ENCODE data around the gene PAPPA2.
"Not testable (repeated sequence)": the region's sequence is repeated elsewhere in the genome, so short reads cannot be mapped to it uniquely, and the experiment has no call there.

Gene PAPPA2

GRCh38 chr1:176603696-176604095 lies 140.7 kb downstream of the PAPPA2 start:
- DNase-seq (ENCODE audit: low spot score) = no peak

GRCh38 chr1:176604461-176604860 lies 141.5 kb downstream of the PAPPA2 start:
- no peak for DNase-seq (ENCODE audit: low spot score)

- no peak for DNase-seq (ENCODE audit: low spot score)
These were observed 142.2 kb downstream of the PAPPA2 start for GRCh38 chr1:176605176-176605575.

GRCh38 chr1:176609556-176610408 lies 146.8 kb downstream of the PAPPA2 start:
- DNase-seq (ENCODE audit: low spot score) = no peak

GRCh38 chr1:176612791-176613190 lies 149.8 kb downstream of the PAPPA2 start:
- no peak for DNase-seq (ENCODE audit: low spot score)

GRCh38 chr1:176617881-176618280 lies 154.9 kb downstream of the PAPPA2 start:
- peak; percentile 7 for DNase-seq (ENCODE audit: low spot score)

- DNase-seq (ENCODE audit: low spot score) = peak; percentile 62
These were observed 156.3 kb downstream of the PAPPA2 start for GRCh38 chr1:176619261-176619660.

GRCh38 chr1:176625365-176625764 lies 162.4 kb downstream of the PAPPA2 start:
- DNase-seq (ENCODE audit: low spot score) = no peak

- no peak for DNase-seq (ENCODE audit: low spot score)
These were observed 163.6 kb downstream of the PAPPA2 start for GRCh38 chr1:176626572-176627061.

GRCh38 chr1:176628775-176629174 lies 165.8 kb downstream of the PAPPA2 start:
- DNase-seq (ENCODE audit: low spot score) = no peak

- not testable (repeated sequence) for DNase-seq (ENCODE audit: low spot score)
These were observed 171.8 kb downstream of the PAPPA2 start for GRCh38 chr1:176634733-176635132.

- DNase-seq (ENCODE audit: low spot score) = no peak
These were observed 175.9 kb downstream of the PAPPA2 start for GRCh38 chr1:176638713-176639526.

GRCh38 chr1:176643536-176643935 lies 180.6 kb downstream of the PAPPA2 start:
- DNase-seq (ENCODE audit: low spot score) = peak; percentile 47

GRCh38 chr1:176648556-176648955 lies 185.6 kb downstream of the PAPPA2 start:
- DNase-seq (ENCODE audit: low spot score) = no peak

- peak; percentile 91 for DNase-seq (ENCODE audit: low spot score)
These were observed 193.5 kb downstream of the PAPPA2 start for GRCh38 chr1:176656257-176656995.

GRCh38 chr1:176669782-176670181 lies 206.8 kb downstream of the PAPPA2 start:
- DNase-seq (ENCODE audit: low spot score) = no peak

- DNase-seq (ENCODE audit: low spot score) = peak; percentile 5
These were observed 207.9 kb downstream of the PAPPA2 start for GRCh38 chr1:176670853-176671252.

GRCh38 chr1:176682830-176683535 lies 220.0 kb downstream of the PAPPA2 start:
- no peak for DNase-seq (ENCODE audit: low spot score)

GRCh38 chr1:176691251-176692228 lies 228.6 kb downstream of the PAPPA2 start:
- peak; percentile 75 for DNase-seq (ENCODE audit: low spot score)

GRCh38 chr1:176692431-176692830 lies 229.5 kb downstream of the PAPPA2 start:
- DNase-seq (ENCODE audit: low spot score) = no peak

Data from kidney tubule cell (primary cell).